ENCODE results near the gene PWWP2B. TPM values are rescaled to one million over a fixed set of nuclear protein-coding genes. Genes with fewer than 3 reads are reported as not detected.

PWWP2B gene
- total RNA-seq, 1 experiment from 2014 or later, result 19.3 TPM

DNA sequence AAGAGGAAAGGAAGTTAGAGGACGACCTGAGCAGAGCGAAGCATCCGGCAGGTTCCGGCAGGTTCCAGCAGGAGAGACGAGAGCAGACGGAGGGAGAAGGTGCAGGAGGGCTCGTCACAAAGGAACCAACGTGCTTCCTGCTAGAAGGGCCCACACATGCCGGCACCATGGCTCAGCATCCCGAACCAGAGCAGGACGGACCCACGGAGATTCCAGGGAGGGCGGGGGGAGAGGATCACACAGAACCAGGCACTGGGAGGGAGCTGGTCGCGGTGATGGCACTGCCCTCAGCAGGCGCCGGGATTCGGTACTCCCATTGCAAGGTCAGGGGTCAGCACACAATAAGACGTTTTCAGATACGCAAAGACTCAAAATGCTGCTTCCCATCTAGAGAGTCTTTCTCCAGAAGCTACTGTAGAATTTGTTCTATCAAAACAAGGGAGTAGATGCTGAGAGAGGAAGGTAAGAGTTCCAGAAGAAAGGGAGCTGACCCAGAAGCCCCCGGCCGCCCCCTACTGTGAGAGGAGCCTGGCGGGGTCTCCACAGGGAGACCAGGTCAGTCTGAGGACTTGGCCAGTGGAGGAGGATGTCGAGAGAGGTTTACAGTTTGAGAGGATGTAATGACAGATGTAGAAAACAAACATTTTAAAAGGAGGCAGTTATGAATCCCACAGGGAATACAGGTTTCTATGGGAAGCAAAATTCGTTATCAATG is 23.6 kb upstream of the PWWP2B start:
- Histone ChIP-seq H3K9me3 (no peaks in the 10 kb centered on the region; the same call in 1 of the 2 replicates), H3K4me1 (no peaks in the 10 kb centered on the region), H3K4me3 (ENCODE audit: low read depth, low read length) (no peak overlapping the region), H3K27me3 (replicated peaks; ENCODE audit: control insufficient read depth, insufficient read depth, low read length) (no peaks in the 10 kb centered on the region), H3K36me3 (ENCODE audit: control insufficient read depth, insufficient read depth, low read length) (no peaks in the 10 kb centered on the region)
- TF ChIP-seq, protein P1, sequence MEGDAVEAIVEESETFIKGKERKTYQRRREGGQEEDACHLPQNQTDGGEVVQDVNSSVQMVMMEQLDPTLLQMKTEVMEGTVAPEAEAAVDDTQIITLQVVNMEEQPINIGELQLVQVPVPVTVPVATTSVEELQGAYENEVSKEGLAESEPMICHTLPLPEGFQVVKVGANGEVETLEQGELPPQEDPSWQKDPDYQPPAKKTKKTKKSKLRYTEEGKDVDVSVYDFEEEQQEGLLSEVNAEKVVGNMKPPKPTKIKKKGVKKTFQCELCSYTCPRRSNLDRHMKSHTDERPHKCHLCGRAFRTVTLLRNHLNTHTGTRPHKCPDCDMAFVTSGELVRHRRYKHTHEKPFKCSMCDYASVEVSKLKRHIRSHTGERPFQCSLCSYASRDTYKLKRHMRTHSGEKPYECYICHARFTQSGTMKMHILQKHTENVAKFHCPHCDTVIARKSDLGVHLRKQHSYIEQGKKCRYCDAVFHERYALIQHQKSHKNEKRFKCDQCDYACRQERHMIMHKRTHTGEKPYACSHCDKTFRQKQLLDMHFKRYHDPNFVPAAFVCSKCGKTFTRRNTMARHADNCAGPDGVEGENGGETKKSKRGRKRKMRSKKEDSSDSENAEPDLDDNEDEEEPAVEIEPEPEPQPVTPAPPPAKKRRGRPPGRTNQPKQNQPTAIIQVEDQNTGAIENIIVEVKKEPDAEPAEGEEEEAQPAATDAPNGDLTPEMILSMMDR (IDR thresholded peaks at IDR 0.05; ENCODE audit: insufficient read depth in 1 of 2, low read depth in 1 of 2, low read length in 1 of 2, severe bottlenecking in 1 of 2, unreplicated experiment in 1 of 2), result no peak
- DNase-seq, result no peak
- H3K27ac Mint-ChIP-seq (ENCODE audit: unreplicated experiment), result no peak overlapping the region
- no peak overlapping the region for H3K4me3 Mint-ChIP-seq (ENCODE audit: unreplicated experiment)
- no peaks in the 10 kb centered on the region for H3K36me3 Mint-ChIP-seq (ENCODE audit: insufficient read depth, unreplicated experiment)
- ChIA-PET CTCF (interaction anchor here (0.6 kb wide), 1 partner anchor 423 kb away, joined by 5 read pairs; no protein-coding TSS in a partner anchor), POLR2A (no interaction called here)
- H3K9me3 Mint-ChIP-seq (ENCODE audit: unreplicated experiment), result peaks cover 6% of the 10 kb centered on the region
- H3K27me3 Mint-ChIP-seq (ENCODE audit: insufficient read depth, unreplicated experiment), result no peaks in the 10 kb centered on the region
- BruUV-seq (replicated peaks), result no TSS peak
- intact Hi-C loops (cut with micrococcal nuclease; ENCODE audit: unreplicated experiment), result no loop called here
- H3K4me1 Mint-ChIP-seq (ENCODE audit: low read depth, unreplicated experiment), result no peaks in the 10 kb centered on the region

DNA sequence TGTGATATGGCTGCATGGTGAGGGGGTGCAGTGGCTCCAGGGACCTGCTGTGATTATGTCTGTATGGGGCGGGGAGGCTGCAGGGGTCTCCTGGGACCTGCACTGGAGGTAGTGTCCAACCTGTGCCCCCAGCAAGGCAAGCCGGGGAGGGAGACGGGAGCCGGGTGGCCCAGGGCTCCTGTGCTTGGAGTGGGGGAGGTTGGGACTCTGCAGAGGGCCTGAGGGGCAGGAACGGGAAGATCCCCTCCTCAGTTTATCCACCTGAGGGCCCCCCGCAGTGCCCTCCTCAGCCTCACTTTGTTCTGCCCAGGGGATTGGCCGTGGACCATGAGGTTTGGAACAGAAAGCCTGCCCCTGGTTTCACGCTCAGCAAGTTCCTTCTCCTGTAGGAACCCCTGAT is 22.8 kb upstream of the PWWP2B start:
- intact Hi-C loops (cut with micrococcal nuclease; ENCODE audit: unreplicated experiment), result no loop called here
- TF ChIP-seq, protein P1 (IDR thresholded peaks at IDR 0.05; ENCODE audit: insufficient read depth in 1 of 2, low read depth in 1 of 2, low read length in 1 of 2, severe bottlenecking in 1 of 2, unreplicated experiment in 1 of 2), result no peak
- no peak overlapping the region for H3K4me3 Mint-ChIP-seq (ENCODE audit: unreplicated experiment)
- BruUV-seq (replicated peaks), result no TSS peak
- no peaks in the 10 kb centered on the region for H3K4me1 Mint-ChIP-seq (ENCODE audit: low read depth, unreplicated experiment)
- H3K9me3 Mint-ChIP-seq (ENCODE audit: unreplicated experiment), result no peaks in the 10 kb centered on the region
- no peak overlapping the region for H3K4me3 ChIP-seq (ENCODE audit: low read depth, low read length)
- H3K27me3 ChIP-seq (replicated peaks; ENCODE audit: control insufficient read depth, insufficient read depth, low read length), result no peaks in the 10 kb centered on the region
- H3K36me3 Mint-ChIP-seq (ENCODE audit: insufficient read depth, unreplicated experiment), result no peaks in the 10 kb centered on the region
- no peak for DNase-seq
- no peaks in the 10 kb centered on the region for H3K4me1 ChIP-seq
- no peaks in the 10 kb centered on the region for H3K9me3 ChIP-seq
- ChIA-PET CTCF (interaction anchor here (0.6 kb wide), 1 partner anchor 422 kb away, joined by 5 read pairs; no protein-coding TSS in a partner anchor), POLR2A (no interaction called here)
- no peaks in the 10 kb centered on the region for H3K36me3 ChIP-seq (ENCODE audit: control insufficient read depth, insufficient read depth, low read length)
- H3K27ac Mint-ChIP-seq (ENCODE audit: unreplicated experiment), result no peak overlapping the region
- H3K27me3 Mint-ChIP-seq (ENCODE audit: insufficient read depth, unreplicated experiment), result peaks cover under 1% of the 10 kb centered on the region

DNA sequence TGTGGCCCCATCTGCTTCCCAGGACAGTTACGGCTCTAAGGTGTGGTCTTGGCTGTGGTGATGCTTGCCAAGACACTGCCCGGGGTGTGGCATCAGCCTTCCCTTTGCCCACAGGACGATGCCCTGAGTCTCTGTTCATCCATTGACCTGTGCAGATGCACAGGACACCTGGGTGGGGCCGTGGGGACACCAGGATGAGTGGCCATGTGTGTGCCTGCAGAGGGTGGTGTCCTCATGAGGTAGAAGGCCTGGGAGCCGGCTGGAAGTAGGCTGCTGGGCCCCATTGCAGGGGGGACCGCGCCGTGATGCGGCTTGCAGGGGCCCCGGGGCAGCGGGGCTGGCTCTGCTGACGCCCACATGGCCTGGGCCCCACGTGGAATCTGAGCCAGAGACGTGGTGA is 22.4 kb upstream of the PWWP2B start:
- Mint-ChIP-seq H3K4me3 (ENCODE audit: unreplicated experiment) (no peak overlapping the region), H3K9me3 (ENCODE audit: unreplicated experiment) (no peaks in the 10 kb centered on the region), H3K27me3 (ENCODE audit: insufficient read depth, unreplicated experiment) (peaks cover 4% of the 10 kb centered on the region), H3K4me1 (ENCODE audit: low read depth, unreplicated experiment) (no peaks in the 10 kb centered on the region), H3K27ac (ENCODE audit: unreplicated experiment) (no peak overlapping the region), H3K36me3 (ENCODE audit: insufficient read depth, unreplicated experiment) (no peaks in the 10 kb centered on the region)
- H3K4me1 ChIP-seq, result no peaks in the 10 kb centered on the region
- no peaks in the 10 kb centered on the region for H3K36me3 ChIP-seq (ENCODE audit: control insufficient read depth, insufficient read depth, low read length)
- no peaks in the 10 kb centered on the region for H3K9me3 ChIP-seq
- TF ChIP-seq, protein P1 (IDR thresholded peaks at IDR 0.05; ENCODE audit: insufficient read depth in 1 of 2, low read depth in 1 of 2, low read length in 1 of 2, severe bottlenecking in 1 of 2, unreplicated experiment in 1 of 2), result no peak
- intact Hi-C loops (cut with micrococcal nuclease; ENCODE audit: unreplicated experiment), result no loop called here
- ChIA-PET POLR2A (no interaction called here), CTCF (no interaction called here)
- no peak for DNase-seq
- no peak overlapping the region for H3K4me3 ChIP-seq (ENCODE audit: low read depth, low read length)
- H3K27me3 ChIP-seq (replicated peaks; ENCODE audit: control insufficient read depth, insufficient read depth, low read length), result no peaks in the 10 kb centered on the region
- no TSS peak for BruUV-seq (replicated peaks)
